MG63 (cell line): ENCODE measurements around the gene POLE. TPM values are rescaled to one million over a fixed set of nuclear protein-coding genes. Genes with fewer than 3 reads are reported as not detected.

ENCODE experiments used
- DNase-seq: peaks from one replicate; pipeline ENCODE4 v3.0.0-alpha.2; 2020
- H3K27me3 ChIP-seq: fragments of 250-450 bp; sonication (Bioruptor Pico); 2 replicates; pipeline ENCODE4 v1.5.1; 2020; ENCODE audit warnings: mild to moderate bottlenecking, moderate library complexity
- H3K36me3 ChIP-seq: fragments of 250-450 bp; sonication (Bioruptor Pico); 2 replicates; pipeline ENCODE4 v1.5.1; 2020; ENCODE audit warnings: mild to moderate bottlenecking, moderate library complexity
- H3K4me3 ChIP-seq: fragments of 250-450 bp; sonication (Bioruptor Pico); 2 replicates; pipeline ENCODE4 v1.5.1; 2020; ENCODE audit warnings: mild to moderate bottlenecking, moderate library complexity
- H3K9me3 ChIP-seq: fragments of 250-450 bp; sonication (Bioruptor Pico); 2 replicates; pipeline ENCODE4 v1.5.1; 2020; ENCODE audit warnings: mild to moderate bottlenecking, moderate library complexity
- total RNA-seq: library from RNA; depleted of rRNA; stranded (reverse); fragments of >200 nt; shearing (Covaris generic); gene quantifications from 2 replicates; pipeline ENCODE4 v1.2.3, GENCODE V29; 2014; ENCODE audit warnings: low replicate concordance

POLE gene
- total RNA-seq, 1 experiment from 2014 or later = 18.8 TPM

GRCh38 chr12:132588821-132589669, 98.1 kb downstream of the POLE start:
- H3K36me3 ChIP-seq = no peaks in the 10 kb centered on the region
- 0 out of 2 replicates have a peak, but pooled peaks cover 6% of the 10 kb centered on the region for H3K27me3 ChIP-seq
- H3K9me3 ChIP-seq = no peaks in the 10 kb centered on the region
- H3K4me3 ChIP-seq = no peak overlapping the region
- no peak for DNase-seq

- Histone ChIP-seq H3K4me3 (no peak overlapping the region), H3K27me3 (0 out of 2 replicates have a peak, but pooled peaks cover 6% of the 10 kb centered on the region), H3K9me3 (no peaks in the 10 kb centered on the region), H3K36me3 (no peaks in the 10 kb centered on the region)
- no peak for DNase-seq
These were observed 98.8 kb downstream of the POLE start for GRCh38 chr12:132588319-132588718.

GRCh38 chr12:132587781-132588180, 99.4 kb downstream of the POLE start:
- DNase-seq = no peak
- no peaks in the 10 kb centered on the region for H3K9me3 ChIP-seq
- no peak overlapping the region for H3K4me3 ChIP-seq
- 0 out of 2 replicates have a peak, but pooled peaks cover 6% of the 10 kb centered on the region for H3K27me3 ChIP-seq
- no peaks in the 10 kb centered on the region for H3K36me3 ChIP-seq

- H3K4me3 ChIP-seq = no peak overlapping the region
- peaks cover 4% of the 10 kb centered on the region; the same call in 1 of the 2 replicates for H3K36me3 ChIP-seq
- no peaks in the 10 kb centered on the region for H3K9me3 ChIP-seq
- H3K27me3 ChIP-seq = 0 out of 2 replicates have a peak, but pooled peaks cover 6% of the 10 kb centered on the region
- no peak for DNase-seq
These were observed 100.2 kb downstream of the POLE start for GRCh38 chr12:132586929-132587328.

GRCh38 chr12:132585177-132585576, 102.0 kb downstream of the POLE start:
- no peaks in the 10 kb centered on the region for H3K27me3 ChIP-seq
- DNase-seq = no peak
- no peak overlapping the region for H3K4me3 ChIP-seq
- peaks cover 16% of the 10 kb centered on the region for H3K36me3 ChIP-seq
- no peaks in the 10 kb centered on the region for H3K9me3 ChIP-seq

GRCh38 chr12:132584429-132584828, 102.7 kb downstream of the POLE start:
- peaks cover 21% of the 10 kb centered on the region for H3K36me3 ChIP-seq
- H3K4me3 ChIP-seq = no peak overlapping the region
- DNase-seq = no peak
- H3K9me3 ChIP-seq = no peaks in the 10 kb centered on the region
- no peaks in the 10 kb centered on the region for H3K27me3 ChIP-seq

- H3K36me3 ChIP-seq = peaks cover 21% of the 10 kb centered on the region
- DNase-seq = no peak
These were observed 103.4 kb downstream of the POLE start for GRCh38 chr12:132583736-132584135.

GRCh38 chr12:132583411-132583710, 103.8 kb downstream of the POLE start:
- H3K9me3 ChIP-seq = no peaks in the 10 kb centered on the region
- no peaks in the 10 kb centered on the region for H3K27me3 ChIP-seq
- H3K36me3 ChIP-seq = peaks cover 24% of the 10 kb centered on the region
- no peak for DNase-seq
- no peak overlapping the region for H3K4me3 ChIP-seq

More at GRCh38 chr12:132583736-132584135, 103.4 kb downstream of the POLE start:
- H3K4me3 ChIP-seq = no peak overlapping the region
- H3K27me3 ChIP-seq = no peaks in the 10 kb centered on the region
- H3K9me3 ChIP-seq = no peaks in the 10 kb centered on the region

- H3K9me3 ChIP-seq = no peaks in the 10 kb centered on the region
- H3K4me3 ChIP-seq = no peak overlapping the region
- peaks cover 26% of the 10 kb centered on the region for H3K36me3 ChIP-seq
- no peaks in the 10 kb centered on the region for H3K27me3 ChIP-seq
- DNase-seq = no peak
These were observed 104.3 kb downstream of the POLE start for GRCh38 chr12:132582582-132583410.

- no peak for DNase-seq
- no peaks in the 10 kb centered on the region for H3K27me3 ChIP-seq
- H3K36me3 ChIP-seq = peaks cover 32% of the 10 kb centered on the region
- no peak overlapping the region for H3K4me3 ChIP-seq
- H3K9me3 ChIP-seq = no peaks in the 10 kb centered on the region
These were observed 105.1 kb downstream of the POLE start for GRCh38 chr12:132582058-132582420.

- Histone ChIP-seq H3K9me3 (no peaks in the 10 kb centered on the region), H3K36me3 (peaks cover 37% of the 10 kb centered on the region), H3K27me3 (no peaks in the 10 kb centered on the region), H3K4me3 (no peak overlapping the region)
- DNase-seq = no peak
These were observed 105.6 kb downstream of the POLE start for GRCh38 chr12:132581348-132582057.

GRCh38 chr12:132580701-132581292, 106.3 kb downstream of the POLE start:
- DNase-seq = no peak
- peaks cover 42% of the 10 kb centered on the region for H3K36me3 ChIP-seq
- H3K9me3 ChIP-seq = no peaks in the 10 kb centered on the region
- no peak overlapping the region for H3K4me3 ChIP-seq
- no peaks in the 10 kb centered on the region for H3K27me3 ChIP-seq

GRCh38 chr12:132579744-132580143, 107.4 kb downstream of the POLE start:
- DNase-seq = no peak
- Histone ChIP-seq H3K36me3 (peaks cover 45% of the 10 kb centered on the region), H3K4me3 (no peak overlapping the region), H3K27me3 (no peaks in the 10 kb centered on the region), H3K9me3 (no peaks in the 10 kb centered on the region)

- H3K27me3 ChIP-seq = no peaks in the 10 kb centered on the region
- no peak overlapping the region for H3K4me3 ChIP-seq
- no peaks in the 10 kb centered on the region for H3K9me3 ChIP-seq
- no peak for DNase-seq
- H3K36me3 ChIP-seq = peaks cover 49% of the 10 kb centered on the region
These were observed 108.3 kb downstream of the POLE start for GRCh38 chr12:132578826-132579225.

GRCh38 chr12:132578118-132578517, 109.0 kb downstream of the POLE start:
- H3K27me3 ChIP-seq = no peaks in the 10 kb centered on the region
- no peak overlapping the region for H3K4me3 ChIP-seq
- DNase-seq = no peak
- H3K36me3 ChIP-seq = peaks cover 53% of the 10 kb centered on the region
- no peaks in the 10 kb centered on the region for H3K9me3 ChIP-seq

- H3K4me3 ChIP-seq = no peak overlapping the region
- DNase-seq = no peak
- no peaks in the 10 kb centered on the region for H3K27me3 ChIP-seq
- no peaks in the 10 kb centered on the region for H3K9me3 ChIP-seq
- peaks cover 54% of the 10 kb centered on the region for H3K36me3 ChIP-seq
These were observed 109.8 kb downstream of the POLE start for GRCh38 chr12:132577191-132577920.
